Nephron progenitor cell (in vitro differentiated cells): ENCODE measurements around the gene ARL13B.
"Not testable (repeated sequence)": the region's sequence is repeated elsewhere in the genome, so short reads cannot be mapped to it uniquely, and the experiment has no call there.

Source experiments
- DNase-seq: peaks from one replicate; pipeline ENCODE4 v3.0.0; 2021
- H3K27ac Mint-ChIP-seq: 2 replicates; pipeline ENCODE4 v1.8.0; 2021; ENCODE audit warnings: mild to moderate bottlenecking, moderate library complexity, mixed read lengths
- H3K27me3 Mint-ChIP-seq: 2 replicates; pipeline ENCODE4 v1.8.0; 2021; ENCODE audit warnings: mild to moderate bottlenecking, low read depth, mixed read lengths; ENCODE audit not compliant: poor library complexity
- H3K36me3 Mint-ChIP-seq: 2 replicates; pipeline ENCODE4 v1.8.0; 2021; ENCODE audit warnings: low read depth, mixed read lengths
- H3K4me1 Mint-ChIP-seq: 2 replicates; pipeline ENCODE4 v1.8.0; 2021; ENCODE audit warnings: mixed read lengths
- H3K4me3 Mint-ChIP-seq: 2 replicates; pipeline ENCODE4 v1.8.0; 2021; ENCODE audit warnings: mild to moderate bottlenecking, moderate library complexity, mixed read lengths
- H3K9me3 Mint-ChIP-seq: 2 replicates; pipeline ENCODE4 v1.8.0; 2021; ENCODE audit warnings: mild to moderate bottlenecking, moderate library complexity, mixed read lengths
- TF ChIP-seq, protein P1 (sequence below): fragments of 200-600 bp; sonication (generic); IDR thresholded peaks from 2 replicates; pipeline ENCODE4 v1.5.0; 2021; ENCODE audit warnings: antibody characterized with exemption

ARL13B gene

DNA sequence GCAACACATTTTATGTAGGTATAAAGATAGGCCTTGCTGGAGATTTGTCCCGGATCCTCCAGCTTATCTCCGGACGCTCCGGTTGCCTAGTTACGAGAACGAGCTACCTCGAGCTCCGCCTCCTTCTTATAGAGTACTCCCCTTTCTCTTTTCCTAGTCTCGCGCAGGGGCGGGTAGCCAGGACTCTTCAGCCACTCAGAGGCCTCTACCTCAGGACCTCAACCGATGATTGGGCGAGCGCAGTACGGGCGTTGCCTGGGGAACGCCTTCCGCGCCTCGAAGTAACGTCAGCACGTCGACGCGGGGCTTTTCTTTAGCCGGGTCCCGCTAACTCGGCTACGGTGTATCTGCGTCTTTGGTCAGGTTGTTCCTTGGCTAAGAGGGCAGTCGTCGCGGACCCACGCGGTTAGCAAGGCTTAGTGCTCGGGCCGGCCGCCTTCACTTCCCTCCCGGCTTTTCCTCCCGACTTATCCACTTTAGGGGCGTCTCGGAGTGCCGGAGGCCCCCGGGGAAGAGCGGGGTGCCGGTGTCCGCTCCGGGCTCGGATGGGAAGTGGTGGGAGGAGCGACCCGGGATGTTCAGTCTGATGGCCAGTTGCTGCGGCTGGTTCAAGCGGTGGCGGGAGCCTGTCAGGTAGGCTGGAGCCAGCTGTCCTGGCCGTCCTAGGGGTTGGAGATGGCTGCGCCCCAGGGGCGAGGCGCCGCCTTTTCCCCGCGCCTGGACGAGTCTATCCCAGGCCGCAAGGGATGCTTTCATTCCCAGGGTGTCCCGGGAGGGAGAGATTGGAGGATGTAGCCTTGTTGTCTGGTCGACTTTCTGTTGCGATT, at the start of gene ARL13B:
ARL13B (plus strand) TSS at position 306 of the 827 bp plus-strand sequence; CDS start at position 575, 269 bp downstream.
- Mint-ChIP-seq H3K4me3 (peak within 1 kb of the TSS; percentile 96), H3K4me1 (peaks cover 27% of the 10 kb centered on the region), H3K36me3 (no peaks in the 10 kb centered on the region), H3K9me3 (no peaks in the 10 kb centered on the region), H3K27me3 (peaks cover 10% of the 10 kb centered on the region), H3K27ac (peak within 1 kb of the TSS; percentile 97)
- DNase-seq = peak; percentile 90
- TF ChIP-seq, protein P1, sequence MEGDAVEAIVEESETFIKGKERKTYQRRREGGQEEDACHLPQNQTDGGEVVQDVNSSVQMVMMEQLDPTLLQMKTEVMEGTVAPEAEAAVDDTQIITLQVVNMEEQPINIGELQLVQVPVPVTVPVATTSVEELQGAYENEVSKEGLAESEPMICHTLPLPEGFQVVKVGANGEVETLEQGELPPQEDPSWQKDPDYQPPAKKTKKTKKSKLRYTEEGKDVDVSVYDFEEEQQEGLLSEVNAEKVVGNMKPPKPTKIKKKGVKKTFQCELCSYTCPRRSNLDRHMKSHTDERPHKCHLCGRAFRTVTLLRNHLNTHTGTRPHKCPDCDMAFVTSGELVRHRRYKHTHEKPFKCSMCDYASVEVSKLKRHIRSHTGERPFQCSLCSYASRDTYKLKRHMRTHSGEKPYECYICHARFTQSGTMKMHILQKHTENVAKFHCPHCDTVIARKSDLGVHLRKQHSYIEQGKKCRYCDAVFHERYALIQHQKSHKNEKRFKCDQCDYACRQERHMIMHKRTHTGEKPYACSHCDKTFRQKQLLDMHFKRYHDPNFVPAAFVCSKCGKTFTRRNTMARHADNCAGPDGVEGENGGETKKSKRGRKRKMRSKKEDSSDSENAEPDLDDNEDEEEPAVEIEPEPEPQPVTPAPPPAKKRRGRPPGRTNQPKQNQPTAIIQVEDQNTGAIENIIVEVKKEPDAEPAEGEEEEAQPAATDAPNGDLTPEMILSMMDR = no peak

- H3K27ac Mint-ChIP-seq = no peak overlapping the region
- no peaks in the 10 kb centered on the region for H3K27me3 Mint-ChIP-seq
- DNase-seq = no peak
- H3K4me3 Mint-ChIP-seq = no peak overlapping the region
- H3K4me1 Mint-ChIP-seq = no peaks in the 10 kb centered on the region
- peaks cover 63% of the 10 kb centered on the region for H3K9me3 Mint-ChIP-seq
- peaks cover 7% of the 10 kb centered on the region for H3K36me3 Mint-ChIP-seq
- TF ChIP-seq, protein P1 = no peak
Measured at GRCh38 chr3:93931597-93932229, 48.2 kb upstream of the ARL13B start.

DNA sequence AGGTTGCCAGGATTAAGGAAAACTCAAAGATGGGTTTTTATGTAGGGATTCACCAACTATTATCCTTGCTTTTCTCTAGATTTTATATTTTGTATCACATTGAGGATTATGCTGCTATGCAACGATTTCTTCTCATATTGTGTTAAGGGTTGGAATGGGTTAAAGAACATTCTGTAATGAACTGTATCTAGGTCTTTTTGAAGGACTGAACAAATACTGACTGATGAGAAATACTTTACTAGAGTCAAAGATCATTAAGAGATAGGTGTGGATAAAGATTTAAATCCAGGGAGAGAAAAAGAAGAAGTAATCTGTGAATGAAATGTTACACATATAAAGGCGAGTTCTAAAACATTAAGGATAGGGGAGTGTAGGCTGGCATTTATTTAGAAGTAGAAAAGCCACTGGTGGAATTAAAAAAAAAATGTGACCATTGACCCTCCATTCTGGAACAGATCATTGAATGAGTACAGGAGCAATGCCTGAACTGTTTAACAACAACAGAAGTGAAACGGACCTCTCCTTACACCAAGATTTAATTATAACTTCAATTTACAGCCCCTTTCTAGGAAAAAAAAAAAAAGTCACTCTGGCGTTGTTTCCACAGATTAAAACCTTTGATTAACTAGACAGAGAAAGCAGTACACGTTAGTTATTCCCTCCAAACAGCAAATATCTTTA, 45.4 kb upstream of the ARL13B start:
- DNase-seq = no peak
- Mint-ChIP-seq H3K4me3 (no peak overlapping the region), H3K27ac (no peak overlapping the region), H3K4me1 (no peaks in the 10 kb centered on the region), H3K36me3 (no peaks in the 10 kb centered on the region), H3K27me3 (no peaks in the 10 kb centered on the region), H3K9me3 (peaks cover 47% of the 10 kb centered on the region)
- TF ChIP-seq, protein P1 = no peak

GRCh38 chr3:93936549-93936948, 43.4 kb upstream of the ARL13B start:
- Mint-ChIP-seq H3K27me3 (no peaks in the 10 kb centered on the region), H3K9me3 (peaks cover 37% of the 10 kb centered on the region), H3K36me3 (no peaks in the 10 kb centered on the region), H3K27ac (no peak overlapping the region), H3K4me1 (no peaks in the 10 kb centered on the region), H3K4me3 (no peak overlapping the region)
- TF ChIP-seq, protein P1 = no peak
- no peak for DNase-seq

- H3K4me3 Mint-ChIP-seq, H3K4me1 Mint-ChIP-seq, H3K27ac Mint-ChIP-seq, H3K36me3 Mint-ChIP-seq, H3K27me3 Mint-ChIP-seq, DNase-seq: not testable (repeated sequence)
- H3K9me3 Mint-ChIP-seq = peaks cover 28% of the 10 kb centered on the region
Measured at GRCh38 chr3:93937485-93937884, 42.5 kb upstream of the ARL13B start.

DNA sequence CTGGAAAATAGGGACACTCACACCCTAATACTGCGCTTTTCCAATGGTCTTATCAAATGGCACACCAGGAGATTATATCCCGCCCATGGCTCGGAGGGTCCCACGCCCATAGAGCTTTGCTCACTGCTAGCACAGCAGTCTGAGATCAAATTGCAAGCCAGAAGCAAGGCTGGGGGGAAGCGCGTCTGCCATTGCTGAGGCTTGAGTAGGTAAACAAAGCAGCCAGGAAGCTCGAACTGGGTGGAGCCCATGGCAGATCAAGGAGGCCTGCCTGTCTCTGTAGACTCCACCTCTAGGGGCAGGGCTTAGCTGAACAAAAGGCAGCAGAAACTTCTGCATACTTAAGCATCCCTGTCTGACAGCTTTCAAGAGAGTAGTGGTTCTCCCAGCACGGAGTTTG, 30.0 kb upstream of the ARL13B start:
- H3K9me3 Mint-ChIP-seq = peaks cover 93% of the 10 kb centered on the region
- not testable (repeated sequence) for H3K27ac Mint-ChIP-seq, H3K4me1 Mint-ChIP-seq, H3K27me3 Mint-ChIP-seq, H3K4me3 Mint-ChIP-seq, H3K36me3 Mint-ChIP-seq, DNase-seq
